ENCODE measurements around the gene DENND6B. TPM values are rescaled to one million over a fixed set of nuclear protein-coding genes. Genes with fewer than 3 reads are reported as not detected.
"Not testable (repeated sequence)": the region's sequence is repeated elsewhere in the genome, so short reads cannot be mapped to it uniquely, and the experiment has no call there.

DENND6B gene
- total and polyA plus RNA-seq, 4 donors, result 0.86 to 1.2 (median 1.1) TPM

GRCh38 chr22:50322382-50323104 is 4.3 kb downstream of the DENND6B start:
- H3K4me1 ChIP-seq (ENCODE audit: control insufficient read depth in 4 of 4, insufficient read depth in 4 of 4, low read length in 3 of 4); H3K4me3 ChIP-seq (ENCODE audit: low read depth in 1 of 3, low read length in 3 of 3); H3K9me3 ChIP-seq (ENCODE audit: control insufficient read depth in 4 of 4, low read length in 3 of 4); H3K9ac ChIP-seq (ENCODE audit: low read depth in 1 of 2, low read length in 2 of 2); H3K36me3 ChIP-seq (ENCODE audit: control insufficient read depth in 4 of 4, insufficient read depth in 3 of 4, low read depth in 1 of 4, low read length in 3 of 4); DNase-seq (ENCODE audit: low spot score); H3K27me3 ChIP-seq (ENCODE audit: control insufficient read depth in 4 of 4, insufficient read depth in 4 of 4, low read length in 3 of 4): not testable (repeated sequence)
- WGBS, result 63% methylated on average over 10 of the region's 10 CpGs
- TF ChIP-seq HNF4A (conservative IDR thresholded peaks at IDR 0.05), result peak; percentile 90 to 93
- TF ChIP-seq SP1 (IDR thresholded peaks at IDR 0.05), result peak; percentile 78
- TF ChIP-seq TAF1 (conservative IDR thresholded peaks at IDR 0.05), result peak; percentile 39
- TF ChIP-seq YY1 (IDR thresholded peaks at IDR 0.05), result peak; percentile 35
- peak; percentile 62 for TF ChIP-seq RXRA (IDR thresholded peaks at IDR 0.05)
- peak; percentile 61 for TF ChIP-seq HNF4G (IDR thresholded peaks at IDR 0.05)
- peak overlapping the region in 1 of 2 donors; percentile 28 for H3K27ac ChIP-seq (ENCODE audit: low read depth in 1 of 2, low read length in 2 of 2)

- TF ChIP-seq REST (IDR thresholded peaks at IDR 0.05), result no peak
- TF ChIP-seq FOXA1 (IDR thresholded peaks at IDR 0.05), result no peak
- no peak for TF ChIP-seq JUND (IDR thresholded peaks at IDR 0.05)
- TF ChIP-seq GABPA (IDR thresholded peaks at IDR 0.05 in 1 of 2, conservative IDR thresholded peaks at IDR 0.05 in 1 of 2), result no peak
- TF ChIP-seq TAF1 (conservative IDR thresholded peaks at IDR 0.05), result no peak
- TF ChIP-seq MAX (IDR thresholded peaks at IDR 0.05), result no peak
- no peak for TF ChIP-seq SP1 (IDR thresholded peaks at IDR 0.05)
- TF ChIP-seq RAD21 (IDR thresholded peaks at IDR 0.05), result no peak
- no peak for TF ChIP-seq EGR1 (IDR thresholded peaks at IDR 0.05; ENCODE audit: low read depth in 2 of 2)
- TF ChIP-seq HNF4A (conservative IDR thresholded peaks at IDR 0.05), result no peak
- no peak for TF ChIP-seq CTCF (IDR thresholded peaks at IDR 0.05; ENCODE audit: low read depth, low read length, missing input control)
- no peak for TF ChIP-seq YY1 (IDR thresholded peaks at IDR 0.05)
- Histone ChIP-seq H3K36me3 (ENCODE audit: control insufficient read depth in 4 of 4, insufficient read depth in 3 of 4, low read depth in 1 of 4, low read length in 3 of 4) (no peaks in the 10 kb centered on the region), H3K4me3 (ENCODE audit: low read depth in 1 of 3, low read length in 3 of 3) (no peak overlapping the region), H3K27me3 (ENCODE audit: control insufficient read depth in 4 of 4, insufficient read depth in 4 of 4, low read length in 3 of 4) (no peaks in the 10 kb centered on the region), H3K9ac (ENCODE audit: low read depth in 1 of 2, low read length in 2 of 2) (no peak overlapping the region), H3K4me1 (ENCODE audit: control insufficient read depth in 4 of 4, insufficient read depth in 4 of 4, low read length in 3 of 4) (no peaks in the 10 kb centered on the region), H3K27ac (ENCODE audit: low read depth in 1 of 2, low read length in 2 of 2) (no peak overlapping the region), H3K9me3 (ENCODE audit: control insufficient read depth in 4 of 4, low read length in 3 of 4) (no peaks in the 10 kb centered on the region)
- DNase-seq (ENCODE audit: low spot score), result no peak
- WGBS, result 90% methylated on average over 10 of the region's 10 CpGs
Measured at GRCh38 chr22:50320671-50321325, 6.0 kb downstream of the DENND6B start.

All from liver (tissue), 9 donors.